GM18951 (cell line): ENCODE measurements around the gene CYP19A1.
"Not testable (repeated sequence)": the region's sequence is repeated elsewhere in the genome, so short reads cannot be mapped to it uniquely, and the experiment has no call there.

ENCODE experiments used
- POLR2A ChIP-seq: IDR thresholded peaks from 4 replicates; pipeline ENCODE4 v1.6.1; 2011; ENCODE audit warnings: mild to moderate bottlenecking; ENCODE audit not compliant: insufficient read length, insufficient read depth; ENCODE audit errors: extremely low read depth
- in situ Hi-C: fragments of 300-500 bp; cut with MboI; formaldehyde crosslinking; loops from one replicate; pipeline ENCODE4 v1.12.0; 2022; ENCODE audit warnings: low sequenced_read_pairs, mixed read lengths, inconsistent platforms; ENCODE audit not compliant: unreplicated experiment

CYP19A1 gene

GRCh38 chr15:51267051-51267702 lies 71.2 kb downstream of the CYP19A1 start:
- in situ Hi-C loops: no loop called here
- no peak for TF ChIP-seq POLR2A

DNA sequence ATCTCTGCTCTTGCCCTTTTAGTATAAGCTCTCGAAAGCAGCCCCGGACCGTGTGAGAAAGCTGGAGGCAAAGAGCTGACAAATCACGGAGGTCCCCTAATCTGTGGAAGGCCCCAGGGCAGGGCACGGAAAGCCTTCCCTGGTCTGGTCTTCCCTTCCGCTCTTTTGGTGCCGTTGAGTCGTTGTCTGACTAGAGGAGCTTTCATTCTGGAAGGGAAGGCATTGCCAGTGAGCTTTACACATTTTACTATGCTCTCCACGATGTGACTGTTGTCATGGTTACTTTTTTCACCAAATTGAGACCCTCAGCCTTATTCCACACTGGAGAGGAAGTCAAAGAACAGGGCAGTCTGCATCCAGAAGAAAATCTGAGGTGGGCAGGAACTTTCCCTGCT lies 71.7 kb downstream of the CYP19A1 start:
- in situ Hi-C loops: no loop called here
- no peak for TF ChIP-seq POLR2A

GRCh38 chr15:51265037-51265555 lies 73.3 kb downstream of the CYP19A1 start:
- in situ Hi-C loops: no loop called here
- no peak for TF ChIP-seq POLR2A

GRCh38 chr15:51263726-51264125 lies 74.7 kb downstream of the CYP19A1 start:
- in situ Hi-C loops: no loop called here
- TF ChIP-seq POLR2A: no peak

DNA sequence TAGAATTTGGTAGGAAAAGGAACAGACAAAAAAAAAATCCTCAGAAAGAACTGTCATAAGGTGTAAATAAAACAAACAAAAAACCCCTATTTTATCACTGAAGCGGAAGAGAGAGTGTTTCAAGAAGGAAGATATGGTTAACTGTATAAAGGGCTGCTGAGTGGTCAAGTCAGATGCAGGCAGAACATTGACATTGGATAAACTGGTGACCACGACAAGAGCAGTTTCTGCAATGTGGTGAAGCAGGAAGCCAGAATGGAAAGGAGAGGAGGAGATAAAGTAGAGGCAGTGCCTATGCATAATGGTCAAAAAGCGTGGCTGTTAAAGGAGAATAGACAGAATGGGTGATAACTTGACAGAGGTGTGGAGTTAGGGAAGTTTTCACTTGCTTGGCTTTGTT lies 75.3 kb downstream of the CYP19A1 start:
- no peak for TF ChIP-seq POLR2A
- in situ Hi-C loops: no loop called here

DNA sequence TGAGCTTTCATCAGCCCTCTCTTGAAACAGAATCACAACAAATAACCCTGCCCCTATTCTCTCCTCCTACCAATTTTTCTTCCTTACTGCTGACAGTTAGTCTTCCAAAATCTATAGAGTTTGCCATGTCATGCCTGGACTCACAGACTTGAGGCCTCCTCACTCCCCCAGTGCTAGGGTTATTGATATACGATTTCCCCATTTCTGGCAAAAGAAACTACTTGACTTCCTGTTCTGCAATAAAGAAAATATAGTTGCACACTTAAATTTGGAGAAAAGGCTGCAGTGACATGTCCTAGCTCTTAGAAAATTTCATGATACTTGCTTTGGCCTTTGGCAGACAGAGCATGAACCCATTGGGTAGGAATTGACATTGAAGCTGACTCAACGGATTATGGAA lies 75.9 kb downstream of the CYP19A1 start:
- TF ChIP-seq POLR2A: no peak
- in situ Hi-C loops: no loop called here

GRCh38 chr15:51261113-51261512 lies 77.3 kb downstream of the CYP19A1 start:
- in situ Hi-C loops: not testable (repeated sequence)

DNA sequence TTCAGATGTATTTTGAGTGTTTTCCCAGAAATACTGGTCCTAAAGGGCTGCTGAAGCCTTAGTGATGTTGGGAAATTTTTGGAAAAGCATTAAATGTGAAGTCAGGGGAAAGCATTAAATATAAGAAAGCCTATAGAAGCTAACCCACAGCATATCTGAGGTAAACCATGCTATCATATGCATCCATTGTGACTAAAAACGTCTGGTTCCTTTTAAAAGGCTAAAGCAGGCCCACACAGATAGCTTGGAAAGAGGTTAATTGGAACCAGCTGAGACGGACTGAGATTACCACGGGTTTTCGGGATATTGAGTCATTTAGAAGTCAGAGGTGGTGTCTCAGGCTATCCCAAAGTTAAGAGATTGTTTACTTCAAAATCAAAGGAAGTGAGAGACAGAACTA lies 78.2 kb downstream of the CYP19A1 start:
- no peak for TF ChIP-seq POLR2A
- in situ Hi-C loops: no loop called here

DNA sequence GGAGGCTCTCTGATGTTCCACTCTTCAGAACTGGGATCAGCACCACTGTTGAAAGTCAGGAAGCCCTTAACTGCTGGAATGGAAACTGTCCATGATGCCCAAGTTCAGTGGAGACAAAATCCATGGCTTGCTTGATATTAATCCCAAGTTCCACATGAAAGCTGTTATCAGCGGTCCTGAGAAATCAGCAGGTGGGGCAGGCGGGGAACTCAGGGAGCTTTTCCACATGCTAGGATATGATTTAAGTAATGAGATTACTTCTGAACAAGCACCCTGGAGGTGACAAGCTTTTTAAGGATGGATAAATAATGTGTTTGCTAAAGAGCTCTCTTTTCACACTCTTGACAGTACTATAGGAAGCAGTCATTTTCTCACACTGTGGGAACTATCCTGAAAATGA lies 82.9 kb downstream of the CYP19A1 start:
- no peak for TF ChIP-seq POLR2A
- in situ Hi-C loops: no loop called here

DNA sequence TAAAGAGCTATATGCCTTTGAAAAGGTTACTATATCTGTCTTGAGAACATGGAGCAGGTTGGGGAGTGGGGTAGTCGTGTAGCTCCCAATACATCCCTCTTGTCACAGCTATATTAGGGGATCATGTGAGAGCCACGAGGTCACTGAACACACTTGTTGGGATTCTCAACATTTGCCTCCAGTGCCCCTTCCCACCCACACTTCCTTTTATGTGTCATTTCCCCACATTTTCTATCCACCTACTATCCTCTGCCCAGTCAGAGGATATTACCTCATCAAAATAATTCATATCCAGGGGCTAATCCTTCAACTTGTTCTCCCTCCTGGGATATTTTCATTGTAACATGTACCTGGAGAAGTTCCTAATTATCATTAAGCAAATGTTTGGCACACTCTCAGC lies 85.0 kb downstream of the CYP19A1 start:
- in situ Hi-C loops: no loop called here
- no peak for TF ChIP-seq POLR2A

DNA sequence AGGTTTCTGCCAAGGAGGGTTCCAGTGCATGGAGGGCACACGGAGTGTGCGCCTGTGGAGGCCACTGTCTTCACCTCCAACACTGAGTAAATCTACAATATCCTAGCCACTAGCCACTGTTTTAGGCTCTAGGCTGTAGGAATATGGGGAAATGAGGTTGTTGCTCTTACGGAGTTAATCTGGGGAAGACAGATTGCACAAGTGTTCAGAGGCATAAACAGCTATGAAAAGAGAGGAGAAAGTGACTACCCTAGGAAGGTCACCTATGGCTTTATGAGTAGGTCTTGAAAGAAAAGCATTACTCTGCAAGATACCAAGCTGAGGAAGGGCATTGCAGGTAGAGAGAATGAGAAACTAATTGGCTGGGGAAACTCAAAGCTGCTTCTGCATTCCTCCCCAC lies 85.7 kb downstream of the CYP19A1 start:
- in situ Hi-C loops: no loop called here
- TF ChIP-seq POLR2A: no peak

GRCh38 chr15:51251556-51251955 lies 86.8 kb downstream of the CYP19A1 start:
- no peak for TF ChIP-seq POLR2A
- in situ Hi-C loops: no loop called here

DNA sequence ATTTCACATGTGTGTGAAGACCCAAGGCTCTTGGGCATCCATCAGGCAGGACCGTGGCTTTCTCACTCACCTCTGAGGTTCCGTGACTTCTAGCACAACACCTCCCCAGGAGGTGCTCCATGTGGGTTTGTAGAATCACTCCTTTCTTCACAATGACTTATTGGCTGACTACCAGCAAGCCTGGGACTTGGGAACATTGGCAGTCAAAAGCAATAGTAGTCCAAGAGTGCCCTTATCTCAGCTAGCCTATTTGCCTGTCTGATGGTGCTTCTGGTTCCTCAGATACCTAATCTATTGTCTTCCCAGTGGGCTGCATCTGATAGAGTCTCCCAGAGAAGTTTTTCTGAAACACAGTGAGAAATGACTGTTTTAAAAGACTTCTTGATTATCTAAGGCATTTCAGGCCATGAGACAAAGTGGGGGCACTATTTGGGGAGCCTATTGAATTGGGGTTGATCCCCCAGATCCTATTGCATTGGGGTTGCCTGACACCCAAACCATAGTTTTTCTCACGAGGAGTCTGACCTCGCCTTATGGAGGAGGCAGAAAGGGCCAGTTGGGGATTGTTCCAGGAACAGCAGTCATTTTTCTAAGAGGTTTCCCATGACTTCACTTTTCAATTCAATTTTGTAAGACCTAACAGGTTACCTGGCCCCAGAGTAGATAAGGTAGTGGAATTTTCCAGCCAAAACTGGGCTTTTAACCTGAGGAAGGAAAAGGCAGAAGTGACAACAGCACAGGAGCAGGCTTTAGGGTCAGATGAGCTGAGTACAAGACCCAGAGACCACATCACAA lies 88.0 kb downstream of the CYP19A1 start:
- in situ Hi-C loops: no loop called here
- TF ChIP-seq POLR2A: no peak

- no peak for TF ChIP-seq POLR2A
- in situ Hi-C loops: no loop called here
Observed at GRCh38 chr15:51245628-51246027, 92.8 kb downstream of the CYP19A1 start.
